GM08714 (cell line): ENCODE results near the gene MAP4K5.

Experiments
- H3K4me3 ChIP-seq: fragments of 200-500 bp; sonication (Bioruptor generic); 2 replicates; pipeline ENCODE4 v1.5.1; 2014; ENCODE audit warnings: mild to moderate bottlenecking, low read length, inconsistent platforms
- ZNF274 ChIP-seq: IDR thresholded peaks from 2 replicates; pipeline ENCODE4 v1.6.1; 2012; ENCODE audit warnings: mild to moderate bottlenecking, low read depth, low read length

MAP4K5 gene

DNA sequence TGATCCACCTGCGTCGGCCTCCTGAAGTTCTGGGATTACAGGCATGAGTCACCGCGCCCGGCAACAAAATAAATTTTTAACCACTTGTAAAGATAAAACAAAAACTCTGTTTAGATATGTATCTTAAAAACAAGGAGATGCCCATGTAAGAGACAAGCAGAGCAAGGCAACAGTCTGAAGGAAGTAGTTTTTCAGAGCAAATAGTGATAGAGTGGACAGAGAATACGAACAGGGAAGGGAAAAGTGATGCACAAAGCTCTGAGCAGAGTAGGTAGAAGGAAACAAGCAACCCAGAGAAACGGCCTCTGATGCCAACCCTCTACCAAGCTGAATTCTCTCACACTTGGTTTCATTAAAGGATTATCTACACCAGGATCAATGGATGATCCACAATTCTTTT lies 110.9 kb downstream of the MAP4K5 start:
- H3K4me3 ChIP-seq, result no peak overlapping the region
- TF ChIP-seq ZNF274, result no peak

DNA sequence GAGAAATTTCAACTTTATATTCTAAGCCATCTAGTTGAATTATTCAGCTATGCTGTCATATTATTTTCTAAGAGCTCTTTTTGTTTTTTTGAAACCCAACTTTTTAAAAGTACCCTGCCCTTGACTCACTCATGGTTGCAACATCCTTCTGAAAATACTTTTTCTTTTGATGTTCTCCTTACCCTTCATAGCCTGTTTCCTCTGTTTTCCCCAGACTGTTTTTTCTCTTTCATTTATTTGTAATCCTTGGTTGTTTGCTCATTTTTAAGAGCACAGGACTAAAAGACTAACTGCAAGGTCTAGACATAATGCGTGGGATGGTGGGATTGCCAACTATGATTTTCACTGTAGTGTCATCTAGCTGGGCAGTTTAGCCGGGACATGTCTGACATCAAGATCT lies 114.5 kb downstream of the MAP4K5 start:
- H3K4me3 ChIP-seq, result no peak overlapping the region
- TF ChIP-seq ZNF274, result no peak

DNA sequence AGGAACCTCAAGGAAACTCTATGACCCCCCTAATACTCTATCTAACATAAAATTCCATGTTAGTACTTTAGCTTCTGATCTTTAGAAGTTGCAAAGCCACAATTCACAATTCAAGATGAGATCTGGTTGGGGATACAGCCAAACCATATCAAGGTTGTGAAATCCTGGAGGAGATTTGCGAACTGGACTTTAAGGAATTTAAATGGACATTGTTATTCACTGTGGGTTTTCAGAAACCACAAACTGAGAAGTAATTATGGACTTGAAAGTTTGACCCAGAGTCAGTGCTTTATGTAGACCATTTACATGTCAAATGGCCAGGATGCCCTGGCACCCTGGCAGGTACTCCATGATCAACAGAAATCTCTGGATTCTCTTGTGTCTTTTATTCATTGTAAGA lies 121.4 kb downstream of the MAP4K5 start:
- TF ChIP-seq ZNF274, result no peak
- H3K4me3 ChIP-seq, result no peak overlapping the region

DNA sequence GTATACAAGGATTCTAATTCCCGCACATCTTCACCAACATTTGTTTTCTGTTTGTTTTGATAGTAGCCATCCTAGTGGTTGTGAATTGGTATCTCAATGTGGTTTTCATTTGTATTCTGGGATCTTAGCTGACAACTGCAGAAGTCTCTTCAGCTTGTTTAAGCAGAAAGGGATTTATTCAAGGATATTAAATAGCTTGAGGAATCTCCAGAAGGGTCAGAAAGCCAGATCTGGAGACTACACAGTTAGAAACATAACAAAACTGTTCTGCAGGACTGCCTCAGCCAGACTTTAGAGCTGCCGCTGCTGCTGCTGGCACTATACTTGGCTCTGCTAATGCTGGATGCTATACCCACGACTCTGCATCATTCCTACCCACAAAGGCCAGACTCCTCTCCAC lies 122.3 kb downstream of the MAP4K5 start:
- H3K4me3 ChIP-seq, result no peak overlapping the region

DNA sequence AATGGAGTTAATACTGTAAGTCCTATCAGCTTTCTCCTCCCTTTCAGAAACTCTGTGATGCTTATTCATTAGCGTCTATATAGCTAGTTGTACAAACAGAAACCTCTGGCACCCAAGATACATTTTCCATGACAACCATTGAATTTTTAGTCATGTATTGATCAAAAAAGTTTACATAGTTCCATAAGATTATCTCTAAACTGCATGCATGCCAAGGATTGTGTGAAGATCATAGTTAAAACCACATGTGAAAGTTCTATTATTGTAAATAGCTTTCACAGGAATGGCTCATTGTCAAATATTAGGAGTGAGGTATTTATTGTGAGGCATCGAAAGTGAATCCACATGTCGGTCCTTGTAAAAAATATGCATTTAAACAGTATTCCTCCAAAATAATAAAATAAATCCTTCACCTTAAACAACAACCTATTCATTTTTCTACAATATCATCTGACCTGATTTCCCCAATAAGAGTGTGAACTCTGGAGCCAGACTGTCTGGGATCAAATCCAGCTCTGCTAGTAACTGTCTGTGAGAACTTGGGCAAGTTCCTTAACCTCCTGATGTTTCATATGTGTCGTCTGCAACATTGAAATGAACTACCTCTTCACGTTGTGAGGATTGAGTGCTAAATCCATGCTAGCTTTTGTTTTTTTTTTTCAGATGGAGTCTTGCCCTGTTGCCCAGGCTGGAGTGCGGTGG lies 125.1 kb downstream of the MAP4K5 start:
- TF ChIP-seq ZNF274, result no peak
- no peak overlapping the region for H3K4me3 ChIP-seq

More for the DNA sequence above, 122.3 kb downstream of the MAP4K5 start:
- no peak for TF ChIP-seq ZNF274

DNA sequence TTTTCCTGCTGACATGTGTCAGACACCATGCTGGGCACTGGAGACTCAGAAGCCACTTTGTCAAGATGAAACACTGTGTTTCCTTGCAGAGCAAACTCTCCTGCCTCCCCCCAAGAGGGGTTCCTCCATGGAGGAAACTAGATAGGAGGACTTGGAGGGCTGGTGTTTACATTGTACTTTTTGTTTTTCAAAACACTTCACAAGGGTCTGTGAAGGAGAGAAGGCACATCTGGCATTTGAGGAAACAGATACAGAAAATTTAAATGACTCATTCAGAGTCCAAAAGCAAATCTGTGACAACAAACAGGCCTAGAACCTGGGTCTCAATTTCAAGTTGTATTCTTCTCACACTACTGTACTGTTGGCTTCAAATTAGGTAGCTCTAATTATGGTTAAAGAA lies 128.9 kb downstream of the MAP4K5 start:
- no peak for TF ChIP-seq ZNF274
- H3K4me3 ChIP-seq, result no peak overlapping the region

DNA sequence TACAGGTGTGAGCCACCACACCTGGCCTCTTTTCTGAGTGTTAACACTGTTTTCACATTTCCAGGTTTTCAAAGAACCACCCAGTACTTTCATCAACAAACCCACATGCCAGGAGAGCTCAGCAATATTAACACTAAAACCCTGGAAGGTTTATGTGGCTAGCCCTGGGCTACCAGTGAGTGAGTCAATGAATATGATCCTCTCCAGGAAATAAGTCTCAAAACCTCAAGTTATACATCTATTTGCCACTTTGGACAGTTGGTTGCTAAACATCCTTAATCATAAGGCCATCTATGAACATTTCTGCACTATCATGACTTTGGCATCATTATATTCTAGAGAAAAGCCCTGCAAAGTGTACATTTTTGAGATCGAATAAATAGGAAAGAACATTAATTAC lies 129.4 kb downstream of the MAP4K5 start:
- no peak overlapping the region for H3K4me3 ChIP-seq
- TF ChIP-seq ZNF274, result no peak

DNA sequence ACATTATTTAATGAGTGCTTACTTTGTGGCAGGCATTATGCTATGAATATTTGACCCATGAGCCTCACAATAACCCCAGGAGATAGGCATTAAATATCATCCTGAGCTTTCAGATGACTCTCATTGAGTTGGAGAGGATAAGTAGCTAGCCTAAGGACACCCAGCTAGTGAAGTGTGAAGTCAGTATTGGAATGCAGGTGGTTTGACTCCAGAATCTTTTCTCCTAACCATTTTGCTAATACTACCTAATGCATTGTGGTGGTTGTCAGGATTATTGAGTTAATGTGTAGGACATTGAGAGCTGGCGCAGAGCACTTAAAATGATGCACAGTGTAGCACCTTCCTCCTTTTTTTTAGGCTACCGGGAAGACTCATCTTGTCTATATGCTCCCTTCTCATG lies 131.9 kb downstream of the MAP4K5 start:
- H3K4me3 ChIP-seq, result no peak overlapping the region
- no peak for TF ChIP-seq ZNF274

DNA sequence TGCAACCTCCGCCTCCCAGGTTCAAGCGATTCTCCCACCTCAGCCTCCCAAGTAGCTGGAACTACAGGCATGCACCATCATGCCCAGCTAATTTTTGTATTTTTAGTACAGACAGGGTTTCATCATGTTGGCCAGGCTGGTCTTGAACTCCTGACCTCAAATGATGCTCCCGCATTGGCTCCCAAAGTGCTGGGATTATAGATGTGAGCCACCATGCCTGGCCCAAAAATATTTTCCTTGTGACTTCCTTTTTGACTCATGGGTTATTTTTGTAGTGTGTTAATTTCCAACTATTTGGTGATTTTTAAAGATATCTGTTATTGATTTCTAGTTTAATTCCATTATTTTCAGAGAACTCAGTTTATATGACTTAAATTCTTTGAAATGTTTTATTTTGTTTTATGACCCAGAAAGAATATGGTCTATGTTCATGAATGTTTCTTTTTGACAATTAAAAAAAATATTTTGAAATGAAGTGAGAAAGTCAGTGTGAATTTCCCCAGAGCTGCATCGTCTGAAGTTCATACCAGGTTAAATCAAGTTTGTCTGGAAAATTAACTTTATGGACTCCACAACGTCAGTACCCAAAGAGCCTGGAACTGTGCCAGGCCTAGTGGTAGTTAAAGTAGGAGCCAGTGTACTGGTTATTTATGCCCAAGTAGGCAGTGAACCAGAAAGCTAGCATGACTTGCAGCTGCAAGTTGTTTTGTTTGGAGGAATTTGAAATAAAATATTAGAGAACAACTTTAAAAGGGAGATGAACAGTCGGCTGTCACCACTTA lies 132.9 kb downstream of the MAP4K5 start:
- no peak overlapping the region for H3K4me3 ChIP-seq
- TF ChIP-seq ZNF274, result no peak

DNA sequence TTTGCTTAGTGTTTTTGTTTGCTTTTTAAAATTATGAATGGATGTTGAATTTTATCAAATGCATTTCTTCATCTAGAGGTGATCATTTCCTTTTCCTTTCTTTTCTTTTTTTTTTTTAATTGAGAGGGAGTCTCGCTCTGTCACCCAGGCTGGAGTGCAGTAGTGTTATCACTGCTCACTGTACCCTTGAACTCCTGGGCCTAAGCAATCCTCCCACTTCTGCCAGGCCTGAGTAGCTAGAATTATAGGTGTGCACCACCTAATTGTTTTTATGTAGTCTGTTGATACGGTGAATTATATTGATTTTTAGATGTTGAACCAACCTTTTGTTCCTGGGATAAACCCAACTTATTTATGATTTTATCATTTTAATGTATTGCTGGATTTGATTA lies 134.2 kb downstream of the MAP4K5 start:
- no peak overlapping the region for H3K4me3 ChIP-seq
- TF ChIP-seq ZNF274, result no peak

DNA sequence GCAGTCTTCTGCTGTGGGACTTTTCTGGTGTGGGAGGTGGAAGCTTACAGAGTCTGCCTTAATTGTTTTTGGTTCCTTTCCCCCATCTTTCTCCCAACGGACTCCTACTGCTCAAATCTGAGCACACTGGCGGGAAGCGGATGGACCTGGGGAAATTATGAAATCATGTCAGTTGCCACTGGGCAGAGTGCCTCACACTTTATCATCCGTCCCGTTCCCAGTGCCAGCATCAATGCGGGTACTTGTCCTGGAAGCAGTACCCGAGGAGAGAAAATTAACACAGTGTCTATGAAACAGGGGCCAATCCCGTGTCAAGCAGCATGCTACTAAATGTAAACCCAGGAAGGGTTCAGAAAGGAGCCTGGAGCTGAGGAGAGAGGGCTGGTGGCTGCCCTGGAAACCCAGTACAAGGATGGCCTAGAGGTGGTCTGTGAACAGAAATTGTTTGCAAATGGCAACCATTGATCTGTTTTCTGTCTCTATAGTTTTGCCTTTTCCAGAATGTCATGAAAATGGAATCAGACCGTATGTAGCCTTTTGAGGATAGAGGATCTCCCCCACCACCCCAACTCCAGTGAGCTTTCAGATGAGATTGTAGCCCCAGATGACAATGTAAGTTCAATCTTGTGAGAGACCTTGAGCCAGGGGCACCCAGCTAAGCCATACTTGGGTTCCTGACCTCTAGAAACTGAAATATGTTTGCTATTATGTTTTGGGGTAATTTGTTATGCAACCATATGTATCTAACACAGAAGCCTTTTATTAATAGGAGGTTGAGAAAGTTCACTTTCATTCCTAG lies 134.8 kb downstream of the MAP4K5 start:
- peak overlapping the region; percentile 75; the same call in 1 of the 2 replicates for H3K4me3 ChIP-seq
- TF ChIP-seq ZNF274, result no peak

DNA sequence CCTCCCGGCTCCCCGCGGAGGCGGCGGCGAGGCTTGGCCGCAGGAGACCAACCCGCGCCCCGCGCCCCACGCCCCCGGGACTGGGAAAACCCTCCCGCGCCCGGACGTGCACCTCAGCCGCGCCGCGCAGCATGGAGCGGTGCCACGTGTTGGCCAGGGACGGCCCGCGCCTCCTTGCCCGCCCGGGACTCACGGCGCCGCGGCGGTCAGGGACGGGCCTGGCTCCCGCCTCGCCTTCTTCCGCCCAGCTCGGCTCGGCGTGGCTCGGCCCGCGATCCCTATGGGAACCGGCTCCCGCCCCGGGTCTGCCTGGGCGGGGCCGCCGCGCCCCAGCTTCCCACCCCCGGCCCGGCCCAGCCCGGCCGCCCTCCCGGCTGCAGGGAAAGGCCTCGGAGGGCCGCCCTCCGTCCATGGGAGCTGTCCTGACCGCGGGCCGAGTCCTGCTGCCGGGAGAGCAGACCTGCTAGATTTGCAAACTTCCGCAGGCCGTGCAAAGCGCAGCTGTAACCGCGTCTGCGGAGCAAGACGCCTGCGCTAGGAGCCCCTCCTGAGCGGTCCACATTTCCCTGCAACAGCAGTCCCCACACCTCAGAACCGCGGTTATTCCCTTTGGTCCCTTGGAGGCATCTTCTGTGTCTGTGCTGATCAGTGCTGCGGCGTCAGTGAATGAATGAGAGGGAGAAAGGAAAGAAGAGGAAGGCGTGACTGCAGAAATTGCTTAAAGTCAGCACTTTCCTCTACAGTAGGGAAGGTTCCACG lies 135.6 kb downstream of the MAP4K5 start, which contains the start of gene CDKL1:
Gene CDKL1, minus strand, starts transcription at position 251 of the 759 bp plus-strand sequence. CDS start 1,013 bp downstream, outside the sequence.
- peak within 1 kb of the TSS; percentile 75 for H3K4me3 ChIP-seq
- no peak for TF ChIP-seq ZNF274

DNA sequence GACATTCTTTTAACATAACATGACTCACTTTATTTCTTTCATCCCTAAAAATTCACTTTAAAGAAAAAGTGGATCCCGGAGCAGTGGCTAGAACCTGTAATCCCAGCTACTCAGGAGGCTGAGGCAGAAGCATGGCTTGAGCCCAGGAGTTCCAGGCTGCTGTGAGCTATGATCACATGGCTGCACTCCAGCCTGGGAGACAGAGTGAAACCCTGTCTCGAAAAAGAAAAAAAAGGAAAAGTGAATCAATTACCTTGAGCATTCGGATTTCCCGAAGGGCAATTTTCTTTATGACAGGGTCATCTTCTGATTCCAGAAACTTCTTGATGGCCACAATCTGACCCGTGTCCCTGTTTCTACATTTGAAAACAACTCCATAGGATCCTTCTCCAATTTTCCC lies 136.9 kb downstream of the MAP4K5 start:
- H3K4me3 ChIP-seq, result peak overlapping the region; percentile 75; the same call in 1 of the 2 replicates
- TF ChIP-seq ZNF274, result no peak

DNA sequence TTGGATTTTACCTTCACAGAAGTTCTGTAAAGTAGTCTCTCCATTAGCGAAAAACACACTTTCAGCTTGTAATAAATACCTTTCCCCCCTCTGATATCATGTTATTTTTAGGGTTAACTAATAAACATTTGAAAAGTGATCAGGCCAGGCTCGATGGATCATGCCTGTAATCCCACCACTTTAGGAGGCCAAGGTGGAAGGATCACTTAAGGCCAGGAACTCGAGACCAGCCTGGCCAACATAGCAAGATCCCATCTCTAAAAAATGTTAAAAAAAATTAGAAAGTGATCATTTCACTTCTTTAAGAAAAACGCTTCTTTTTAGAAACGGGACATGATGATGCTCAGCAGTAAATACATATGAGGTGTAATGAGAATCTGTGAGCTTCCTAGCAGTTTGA lies 137.7 kb downstream of the MAP4K5 start:
- TF ChIP-seq ZNF274, result no peak
- no peak overlapping the region for H3K4me3 ChIP-seq
